Mesenchymal stem cell (in vitro differentiated cells and primary cell): ENCODE results near the gene TANC1.

Source experiments
- DNase-seq: peaks from one replicate; pipeline ENCODE4 v3.0.0-alpha.2; 2013
- H2AFZ ChIP-seq: one replicate; pipeline ENCODE4 v1.6.1; 2013; ENCODE audit warnings: low read depth, mild to moderate bottlenecking, control low read depth, inconsistent platforms, low read length, moderate library complexity
- H2AK5ac ChIP-seq: 2 replicates; pipeline ENCODE4 v1.6.1; 2013; ENCODE audit warnings: low read length, moderate library complexity, mild to moderate bottlenecking, inconsistent platforms; ENCODE audit not compliant: severe bottlenecking
- H2BK120ac ChIP-seq: one replicate; pipeline ENCODE4 v1.6.1; 2013; ENCODE audit warnings: low read depth, mild to moderate bottlenecking, inconsistent platforms, low read length, moderate library complexity
- H2BK12ac ChIP-seq, 2 experiments: one replicate each; pipeline ENCODE4 v1.6.1; 2013; ENCODE audit warnings: inconsistent platforms in 2 of 2, low read length in 2 of 2, mild to moderate bottlenecking in 2 of 2, moderate library complexity in 2 of 2, control low read depth in 1 of 2
- H2BK15ac ChIP-seq: one replicate; pipeline ENCODE4 v1.6.1; 2013; ENCODE audit warnings: mild to moderate bottlenecking, low read depth, inconsistent platforms; ENCODE audit not compliant: poor library complexity, severe bottlenecking
- H2BK5ac ChIP-seq: 2 replicates; pipeline ENCODE4 v1.6.1; 2013; ENCODE audit warnings: low read depth, mild to moderate bottlenecking, low read length, control low read depth, inconsistent platforms; ENCODE audit not compliant: poor library complexity, severe bottlenecking
- H3K14ac ChIP-seq, 2 experiments: one replicate each; pipeline ENCODE4 v1.6.1; 2013; ENCODE audit warnings: inconsistent platforms in 2 of 2, low read length in 2 of 2, control low read depth in 1 of 2, mild to moderate bottlenecking in 1 of 2, moderate library complexity in 1 of 2
- H3K18ac ChIP-seq, 2 experiments: one replicate each; pipeline ENCODE4 v1.6.1; 2013; ENCODE audit warnings: inconsistent platforms in 2 of 2, low read length in 2 of 2, control low read depth in 1 of 2, low read depth in 1 of 2, mild to moderate bottlenecking in 1 of 2
- H3K23ac ChIP-seq, 2 experiments: one replicate each; pipeline ENCODE4 v1.6.1; 2013; ENCODE audit warnings: inconsistent platforms in 2 of 2, low read length in 2 of 2, mild to moderate bottlenecking in 2 of 2, moderate library complexity in 2 of 2, control low read depth in 1 of 2
- H3K27ac ChIP-seq: 2 replicates; pipeline ENCODE4 v1.5.1; 2013; ENCODE audit warnings: mild to moderate bottlenecking, moderate library complexity, low read length, control low read depth, inconsistent platforms; ENCODE audit not compliant: poor library complexity, severe bottlenecking
- H3K27me3 ChIP-seq, 2 experiments: 2 replicates each; pipeline versions ENCODE4 v1.6.1 to v1.7.0; 2013; ENCODE audit warnings: low read length in 2 of 2, mild to moderate bottlenecking in 2 of 2, moderate library complexity in 2 of 2, control low read depth in 1 of 2, inconsistent platforms in 1 of 2; ENCODE audit not compliant: control insufficient read depth in 1 of 2, insufficient read depth in 1 of 2
- H3K36me3 ChIP-seq, 2 experiments: 2 replicates each; pipeline versions ENCODE4 v1.6.1 to v1.7.0; 2013; ENCODE audit warnings: low read length in 2 of 2, control low read depth in 1 of 2, inconsistent platforms in 1 of 2, low read depth in 1 of 2, mild to moderate bottlenecking in 1 of 2; ENCODE audit not compliant: insufficient read depth in 2 of 2, control insufficient read depth in 1 of 2
- H3K4ac ChIP-seq, 2 experiments: one replicate each; pipeline ENCODE4 v1.6.1; 2013; ENCODE audit warnings: inconsistent platforms in 2 of 2, low read length in 2 of 2, mild to moderate bottlenecking in 2 of 2, moderate library complexity in 2 of 2, control low read depth in 1 of 2, low read depth in 1 of 2
- H3K4me1 ChIP-seq: 2 replicates; pipeline ENCODE4 v1.6.1; 2013; ENCODE audit warnings: low read depth, low read length, control low read depth; ENCODE audit not compliant: control insufficient read depth, insufficient read depth
- H3K4me2 ChIP-seq: 2 replicates; pipeline ENCODE4 v1.6.1; 2013; ENCODE audit warnings: low read length, mild to moderate bottlenecking, inconsistent platforms; ENCODE audit not compliant: poor library complexity, severe bottlenecking
- H3K4me3 ChIP-seq, 2 experiments: 2 replicates each; pipeline versions ENCODE4 v1.5.1 to v1.7.0; 2013; ENCODE audit warnings: low read length in 2 of 2, mild to moderate bottlenecking in 2 of 2, control low read depth in 1 of 2, low read depth in 1 of 2; ENCODE audit not compliant: insufficient read depth in 1 of 2
- H3K79me1 ChIP-seq: replicated peaks from 2 replicates; pipeline ENCODE4 v1.6.1; 2013; ENCODE audit warnings: mild to moderate bottlenecking, control low read depth, low read length, inconsistent platforms; ENCODE audit not compliant: poor library complexity, severe bottlenecking
- H3K9ac ChIP-seq: 2 replicates; pipeline ENCODE4 v1.7.0; 2013; ENCODE audit warnings: mild to moderate bottlenecking, low read length, moderate library complexity
- H3K9me3 ChIP-seq: 2 replicates; pipeline ENCODE4 v1.7.0; 2013; ENCODE audit warnings: mild to moderate bottlenecking, low read length; ENCODE audit not compliant: control insufficient read depth
- H4K8ac ChIP-seq: one replicate; pipeline ENCODE4 v1.6.1; 2013; ENCODE audit warnings: inconsistent platforms, mild to moderate bottlenecking, low read length, moderate library complexity
- H4K91ac ChIP-seq: one replicate; pipeline ENCODE4 v1.6.1; 2013; ENCODE audit warnings: mild to moderate bottlenecking, low read length, inconsistent platforms
- WGBS: methylation state at CpG from one replicate; pipeline ENCODE4 v1.1.7; 2013; ENCODE audit warnings: mixed read lengths; 5-methylcytosine and 5-hydroxymethylcytosine counted together

The TANC1 gene

GRCh38 chr2:159144776-159145614 is 176.6 kb downstream of the TANC1 start:
- Histone ChIP-seq H3K4me2 (no peak overlapping the region), H4K91ac (no peak overlapping the region)
- WGBS = 98% methylated on average over 9 of the region's 9 CpGs

GRCh38 chr2:159145745-159146354 is 177.4 kb downstream of the TANC1 start:
- no peak overlapping the region for H3K4me3 ChIP-seq
- no peak overlapping the region for H2BK12ac ChIP-seq
- H3K18ac ChIP-seq = no peak overlapping the region
- H2AFZ ChIP-seq = no peak overlapping the region
- H2BK5ac ChIP-seq = no peak overlapping the region
- no peak overlapping the region for H3K4me2 ChIP-seq
- no peak overlapping the region for H2BK15ac ChIP-seq
- no peak overlapping the region for H3K23ac ChIP-seq
- H2BK120ac ChIP-seq = no peak overlapping the region
- no peak overlapping the region for H3K14ac ChIP-seq
- H3K79me1 ChIP-seq = peaks cover 26% of the 10 kb centered on the region
- H4K8ac ChIP-seq = no peak overlapping the region
- WGBS = 100% methylated on average over 3 of the region's 5 CpGs
- peaks cover 3% of the 10 kb centered on the region for H3K4me1 ChIP-seq
- H3K27me3 ChIP-seq = no peaks in the 10 kb centered on the region
- no peak overlapping the region for H3K4ac ChIP-seq
- H3K36me3 ChIP-seq = peaks cover 4 to 10% of the 10 kb centered on the region in 2 experiments
- H4K91ac ChIP-seq = no peak overlapping the region
- H3K27ac ChIP-seq = no peak overlapping the region
- no peaks in the 10 kb centered on the region for H3K9me3 ChIP-seq
- H2AK5ac ChIP-seq = no peak overlapping the region
- H3K9ac ChIP-seq = no peak overlapping the region
- DNase-seq = no peak

More at GRCh38 chr2:159144776-159145614, 176.6 kb downstream of the TANC1 start:
- Histone ChIP-seq H2BK120ac (no peak overlapping the region), H3K4ac (no peak overlapping the region), H2BK5ac (no peak overlapping the region), H4K8ac (no peak overlapping the region), H3K14ac (no peak overlapping the region), H3K27ac (no peak overlapping the region), H2AFZ (no peak overlapping the region), H2AK5ac (no peak overlapping the region), H3K36me3 (peaks cover 0 to 5% of the 10 kb centered on the region in 2 experiments), H3K18ac (no peak overlapping the region), H3K9ac (no peak overlapping the region), H3K23ac (no peak overlapping the region), H3K4me3 (no peak overlapping the region), H3K9me3 (no peaks in the 10 kb centered on the region), H2BK15ac (no peak overlapping the region), H3K79me1 (peaks cover 26% of the 10 kb centered on the region), H3K27me3 (no peaks in the 10 kb centered on the region), H3K4me1 (peaks cover under 1% of the 10 kb centered on the region), H2BK12ac (no peak overlapping the region)
- DNase-seq = no peak

DNA sequence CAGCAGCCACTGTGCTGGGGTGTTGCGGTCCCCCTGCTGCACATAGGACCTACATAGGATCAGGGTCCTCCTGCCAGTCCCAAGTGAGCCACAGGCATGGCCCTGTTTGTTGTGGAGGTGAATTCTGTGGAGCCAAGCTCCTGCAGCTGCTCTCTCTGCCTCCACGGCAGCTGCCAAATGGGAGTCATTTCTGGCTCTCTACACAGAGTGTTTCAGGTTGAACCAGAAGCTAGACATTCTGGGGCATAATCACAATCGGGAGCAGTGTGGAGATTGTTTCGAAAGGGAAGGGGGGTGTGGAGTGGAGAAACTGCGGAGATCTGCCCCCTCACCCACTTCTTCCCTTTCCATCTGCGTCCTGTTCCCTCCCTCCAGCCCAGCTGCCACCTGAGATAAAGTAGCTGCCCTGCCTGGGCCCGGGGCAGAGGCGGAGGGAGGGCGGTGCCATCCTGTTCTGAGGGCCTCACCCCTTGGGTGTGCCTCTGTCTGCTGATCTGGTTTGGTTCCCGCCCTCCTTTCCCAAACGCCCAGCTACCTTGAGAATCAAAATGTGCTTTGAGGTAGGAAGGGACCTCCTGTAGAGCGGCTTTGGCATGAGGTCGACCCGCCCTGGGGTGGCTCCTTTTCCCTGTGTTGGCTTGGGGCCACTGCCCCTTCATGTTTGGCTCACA is 178.7 kb downstream of the TANC1 start:
- Histone ChIP-seq H2AK5ac (no peak overlapping the region), H3K23ac (no peak overlapping the region), H3K18ac (no peak overlapping the region), H4K8ac (no peak overlapping the region), H3K4me2 (no peak overlapping the region), H3K9ac (no peak overlapping the region), H2BK5ac (no peak overlapping the region), H3K36me3 (peaks cover 10 to 11% of the 10 kb centered on the region in 2 experiments), H3K4me3 (no peak overlapping the region), H3K14ac (no peak overlapping the region), H2BK12ac (peak overlapping the region in 1 of 2 experiments; percentile 1), H3K4me1 (peaks cover 3% of the 10 kb centered on the region), H3K27me3 (no peaks in the 10 kb centered on the region), H4K91ac (no peak overlapping the region), H2BK120ac (no peak overlapping the region), H3K9me3 (no peaks in the 10 kb centered on the region), H3K79me1 (peaks cover 21% of the 10 kb centered on the region), H2BK15ac (no peak overlapping the region), H2AFZ (no peak overlapping the region), H3K4ac (no peak overlapping the region), H3K27ac (no peak overlapping the region)
- no peak for DNase-seq
- WGBS = 95% methylated on average over 11 of the region's 14 CpGs

DNA sequence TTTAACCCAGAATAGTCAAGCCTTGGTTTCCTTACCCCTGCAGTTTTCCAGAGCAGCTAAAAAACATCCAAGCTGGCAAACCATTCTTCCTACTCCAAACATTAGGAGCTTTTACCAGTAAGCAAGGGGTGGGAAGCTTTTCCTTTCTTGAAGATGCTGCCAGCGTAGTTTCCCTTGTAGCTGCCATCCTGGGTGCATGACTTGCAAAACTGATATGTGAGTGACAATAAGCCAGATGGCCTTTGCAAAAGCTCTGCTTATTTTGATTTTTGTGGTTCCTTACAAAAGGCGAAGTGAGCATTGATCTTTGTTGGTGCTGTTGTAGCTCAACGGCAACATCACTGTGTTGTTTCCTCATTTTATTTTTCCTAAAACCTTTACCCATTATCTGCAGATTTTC is 179.2 kb downstream of the TANC1 start:
- Histone ChIP-seq H2BK5ac (no peak overlapping the region), H3K27me3 (no peaks in the 10 kb centered on the region), H2AK5ac (no peak overlapping the region), H3K79me1 (peaks cover 23% of the 10 kb centered on the region), H2BK120ac (no peak overlapping the region), H3K23ac (no peak overlapping the region), H4K91ac (no peak overlapping the region), H3K4me1 (peaks cover 3% of the 10 kb centered on the region), H3K18ac (no peak overlapping the region), H3K4me3 (no peak overlapping the region), H4K8ac (no peak overlapping the region), H3K4me2 (no peak overlapping the region), H3K4ac (no peak overlapping the region), H2BK15ac (no peak overlapping the region), H3K14ac (no peak overlapping the region), H3K9me3 (no peaks in the 10 kb centered on the region), H2BK12ac (no peak overlapping the region), H2AFZ (no peak overlapping the region), H3K36me3 (peaks cover 10 to 11% of the 10 kb centered on the region in 2 experiments), H3K27ac (no peak overlapping the region), H3K9ac (no peak overlapping the region)
- WGBS = 100% methylated on average over 1 of the region's 3 CpGs
- DNase-seq = no peak
